Liver (tissue), 3 donors: ENCODE data around the gene SLX9.

Experiments used
- ATF3 ChIP-seq: IDR thresholded peaks from 2 replicates; pipeline ENCODE4 v1.6.1; 2016; ENCODE audit warnings: antibody characterized with exemption
- SP1 ChIP-seq: IDR thresholded peaks from 2 replicates; pipeline ENCODE4 v1.6.1; 2018; ENCODE audit warnings: antibody characterized with exemption, mild to moderate bottlenecking
- TF ChIP-seq, protein P1 (sequence below): fragments of 150-350 bp; IDR thresholded peaks from 2 replicates; pipeline ENCODE4 v1.5.1; 2017; ENCODE audit warnings: improper control_type of control experiment, low read depth, low read length; ENCODE audit not compliant: missing input control
- donor health status: healthy.
- donor health status: healthy.

DNA sequence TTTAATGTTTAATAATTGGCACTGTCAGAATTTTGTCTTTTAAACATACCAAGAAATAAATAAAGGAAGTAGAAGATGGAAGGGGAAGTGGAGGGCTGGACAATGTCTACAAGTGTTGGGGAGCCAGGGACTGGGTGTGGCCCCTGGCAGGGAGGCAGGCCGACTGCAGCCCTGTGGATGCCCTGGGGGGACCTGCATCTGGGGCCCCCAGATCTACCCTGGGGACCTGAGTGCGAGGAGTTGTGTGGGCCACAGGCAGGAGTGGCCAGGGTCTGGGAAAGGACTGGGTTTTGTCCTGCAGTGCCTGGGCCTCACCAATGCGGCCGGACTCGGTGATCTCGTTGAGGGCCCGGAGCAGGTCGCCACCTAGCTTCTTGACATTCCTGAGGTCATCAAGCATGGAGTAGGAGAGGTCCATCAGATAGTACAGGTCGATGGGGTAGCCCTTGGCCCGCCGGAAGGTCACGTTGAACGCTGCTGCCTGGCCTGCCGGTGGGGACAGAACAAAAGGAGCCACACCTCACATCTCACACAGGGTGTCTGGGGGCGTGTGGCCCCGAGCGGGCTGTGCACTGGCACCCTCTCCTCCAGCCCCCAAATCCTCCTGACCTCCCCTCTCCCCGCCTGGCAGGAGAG, 36.7 kb upstream of the SLX9 start:
- TF ChIP-seq, protein P1, sequence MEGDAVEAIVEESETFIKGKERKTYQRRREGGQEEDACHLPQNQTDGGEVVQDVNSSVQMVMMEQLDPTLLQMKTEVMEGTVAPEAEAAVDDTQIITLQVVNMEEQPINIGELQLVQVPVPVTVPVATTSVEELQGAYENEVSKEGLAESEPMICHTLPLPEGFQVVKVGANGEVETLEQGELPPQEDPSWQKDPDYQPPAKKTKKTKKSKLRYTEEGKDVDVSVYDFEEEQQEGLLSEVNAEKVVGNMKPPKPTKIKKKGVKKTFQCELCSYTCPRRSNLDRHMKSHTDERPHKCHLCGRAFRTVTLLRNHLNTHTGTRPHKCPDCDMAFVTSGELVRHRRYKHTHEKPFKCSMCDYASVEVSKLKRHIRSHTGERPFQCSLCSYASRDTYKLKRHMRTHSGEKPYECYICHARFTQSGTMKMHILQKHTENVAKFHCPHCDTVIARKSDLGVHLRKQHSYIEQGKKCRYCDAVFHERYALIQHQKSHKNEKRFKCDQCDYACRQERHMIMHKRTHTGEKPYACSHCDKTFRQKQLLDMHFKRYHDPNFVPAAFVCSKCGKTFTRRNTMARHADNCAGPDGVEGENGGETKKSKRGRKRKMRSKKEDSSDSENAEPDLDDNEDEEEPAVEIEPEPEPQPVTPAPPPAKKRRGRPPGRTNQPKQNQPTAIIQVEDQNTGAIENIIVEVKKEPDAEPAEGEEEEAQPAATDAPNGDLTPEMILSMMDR = no peak
- no peak for TF ChIP-seq SP1
- TF ChIP-seq ATF3 = no peak
